Stimulated activated CD4-positive, alpha-beta T cell treated with anti-CD3 and anti-CD28 coated beads, Interleukin-12 subunit alpha, Interleukin-12 subunit beta, amount 100 ng/mL, for 4 hours (primary cell): ENCODE results near the gene DNMT3L.
"Not testable (repeated sequence)": the region's sequence is repeated elsewhere in the genome, so short reads cannot be mapped to it uniquely, and the experiment has no call there.

Experiments used
- DNase-seq: peaks from one replicate; pipeline ENCODE4 v3.0.0-alpha.2; 2020

The DNMT3L gene

GRCh38 chr21:44275041-44275440 lies 13.3 kb upstream of the DNMT3L start:
- no peak for DNase-seq

- DNase-seq = no peak
Observed at GRCh38 chr21:44273046-44273445, 11.3 kb upstream of the DNMT3L start.

- no peak for DNase-seq
Observed at GRCh38 chr21:44272284-44272858, 10.7 kb upstream of the DNMT3L start.

- DNase-seq = no peak
Observed at GRCh38 chr21:44271558-44272283, 10.0 kb upstream of the DNMT3L start.

- DNase-seq = no peak
Observed at GRCh38 chr21:44269090-44269489, 7.4 kb upstream of the DNMT3L start.

- DNase-seq = no peak
Observed at GRCh38 chr21:44267655-44268142, 6.0 kb upstream of the DNMT3L start.

GRCh38 chr21:44265734-44266270 lies 4.1 kb upstream of the DNMT3L start:
- DNase-seq = no peak

GRCh38 chr21:44263768-44264167 lies 2.1 kb upstream of the DNMT3L start:
- DNase-seq = no peak

GRCh38 chr21:44263221-44263760 lies 1.6 kb upstream of the DNMT3L start:
- no peak for DNase-seq

GRCh38 chr21:44262338-44263056 lies 800 bp upstream of the DNMT3L start:
- no peak for DNase-seq

GRCh38 chr21:44260791-44261631 lies 686 bp downstream of the DNMT3L start:
- no peak for DNase-seq

- no peak for DNase-seq
Observed at GRCh38 chr21:44260066-44260465, 1.6 kb downstream of the DNMT3L start.

GRCh38 chr21:44259082-44259705 lies 2.5 kb downstream of the DNMT3L start:
- DNase-seq = no peak

GRCh38 chr21:44258056-44258725 lies 3.5 kb downstream of the DNMT3L start:
- DNase-seq = no peak

- DNase-seq = no peak
Observed at GRCh38 chr21:44255511-44255981, 6.2 kb downstream of the DNMT3L start.

- no peak for DNase-seq
Observed at GRCh38 chr21:44253832-44254710, 7.6 kb downstream of the DNMT3L start.

GRCh38 chr21:44249204-44250037 lies 12.3 kb downstream of the DNMT3L start:
- DNase-seq = not testable (repeated sequence)

GRCh38 chr21:44247904-44248303 lies 13.8 kb downstream of the DNMT3L start:
- DNase-seq = not testable (repeated sequence)

- DNase-seq = not testable (repeated sequence)
Observed at GRCh38 chr21:44243980-44244379, 17.7 kb downstream of the DNMT3L start.
